ENCODE measurements around the gene TMCO6.
"Not testable (repeated sequence)": the region's sequence is repeated elsewhere in the genome, so short reads cannot be mapped to it uniquely, and the experiment has no call there.

The TMCO6 gene

DNA sequence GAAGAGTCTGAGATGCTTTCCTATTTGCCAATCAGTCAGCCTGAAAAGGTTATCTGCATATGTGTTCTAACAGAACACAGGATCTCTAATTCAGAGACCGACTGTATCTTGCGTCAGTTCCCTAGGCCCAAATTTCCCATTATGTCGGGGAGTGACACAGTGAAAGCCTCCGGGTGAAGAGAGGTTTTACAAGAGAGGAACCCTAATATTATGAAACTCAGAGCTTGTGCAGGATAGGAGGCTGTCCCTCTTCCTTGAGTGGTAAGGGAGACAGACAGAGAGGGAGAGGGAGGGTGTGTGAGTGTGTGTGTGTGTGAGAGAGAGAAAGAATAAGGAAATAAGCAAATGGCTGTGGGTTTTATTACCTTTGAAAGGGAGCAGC, 8.2 kb upstream of the TMCO6 start:
- DNase-seq = no peak

DNA sequence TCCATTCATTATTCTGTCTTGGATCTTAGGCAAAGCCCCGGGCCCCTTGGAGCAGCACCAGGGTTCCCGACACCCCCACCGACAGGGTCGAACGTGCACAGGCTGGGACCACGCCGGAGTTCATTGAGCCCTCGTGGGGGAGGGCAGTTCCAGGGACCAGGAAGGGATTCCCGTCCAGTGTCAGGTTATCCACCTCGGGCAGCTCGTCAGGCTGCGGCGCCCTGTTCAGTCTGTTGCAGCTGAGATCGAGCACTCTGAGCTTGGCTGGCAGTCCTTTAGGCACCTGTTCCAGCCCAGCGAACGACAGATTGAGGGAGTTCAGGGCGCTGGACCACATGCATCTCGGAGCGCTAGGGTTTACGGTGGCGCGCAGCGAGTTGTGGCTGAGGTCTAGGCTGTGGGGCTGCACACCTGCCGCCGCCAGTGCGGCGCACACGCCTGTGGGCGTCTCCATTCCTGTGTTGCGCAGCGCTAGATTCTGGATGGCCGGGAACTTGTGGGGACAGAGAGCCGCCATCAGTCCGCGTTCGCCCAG, 7.4 kb upstream of the TMCO6 start:
- peak; percentile 35 for DNase-seq

DNA sequence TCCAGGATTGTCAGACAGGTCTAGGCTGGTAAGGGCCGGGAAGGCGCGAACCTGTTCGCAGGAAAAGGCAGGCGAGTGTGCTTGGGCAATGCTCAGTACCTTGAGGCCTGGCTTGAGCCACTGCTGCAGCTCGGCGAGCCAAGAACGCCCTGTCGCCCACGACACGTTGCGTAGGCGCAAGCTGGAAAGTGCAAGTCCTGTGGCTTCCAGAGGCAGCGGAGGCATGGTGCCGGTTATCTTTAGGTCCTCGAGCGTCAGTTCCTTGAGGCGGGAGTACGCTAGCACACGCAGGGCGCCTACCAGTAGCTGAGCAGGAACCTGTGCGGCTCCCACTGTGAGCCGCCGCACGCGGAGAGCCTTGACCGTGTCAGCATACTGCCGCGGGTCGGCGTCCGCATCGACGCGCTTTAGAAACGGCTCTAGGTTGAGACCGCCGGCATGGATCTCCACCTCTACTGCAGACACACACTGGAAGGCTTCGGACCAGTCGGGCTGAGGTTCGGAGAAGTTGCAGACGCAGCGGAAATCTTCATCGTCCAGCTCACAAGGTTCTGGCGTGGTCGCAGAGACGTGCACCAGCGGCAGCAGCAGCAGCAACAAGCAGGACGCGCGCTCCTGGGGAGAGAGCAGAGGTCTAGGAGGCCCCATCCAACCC, 6.8 kb upstream of the TMCO6 start:
- peak; percentile 58 for DNase-seq

DNA sequence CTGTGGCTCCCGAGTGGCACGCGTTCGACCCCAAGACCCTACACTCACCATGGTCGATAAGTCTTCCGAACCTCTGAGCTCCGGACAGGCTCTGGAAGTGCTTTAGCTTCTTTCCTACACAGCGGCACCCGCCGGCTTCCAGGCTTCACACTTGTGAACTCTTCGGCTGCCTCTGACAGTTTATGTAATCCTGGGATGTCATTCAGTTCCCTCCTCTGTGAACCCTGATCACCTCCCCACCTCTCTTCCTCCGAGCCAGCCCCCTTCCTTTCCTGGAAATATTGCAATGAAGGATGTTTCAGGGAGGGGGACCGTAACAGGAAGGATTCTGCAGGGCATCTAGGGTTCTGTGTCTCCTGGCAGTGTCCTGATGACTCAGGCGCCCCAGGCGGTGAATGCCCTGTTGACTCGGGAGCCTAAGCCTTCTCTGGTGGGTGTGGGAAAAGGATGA, 6.2 kb upstream of the TMCO6 start, which contains the start of gene CD14:
Gene CD14, minus strand, starts transcription at position 155 of the 451 bp plus-strand sequence. Its CDS starts 104 bp downstream, at position 51.
- DNase-seq = peak; percentile 13

DNA sequence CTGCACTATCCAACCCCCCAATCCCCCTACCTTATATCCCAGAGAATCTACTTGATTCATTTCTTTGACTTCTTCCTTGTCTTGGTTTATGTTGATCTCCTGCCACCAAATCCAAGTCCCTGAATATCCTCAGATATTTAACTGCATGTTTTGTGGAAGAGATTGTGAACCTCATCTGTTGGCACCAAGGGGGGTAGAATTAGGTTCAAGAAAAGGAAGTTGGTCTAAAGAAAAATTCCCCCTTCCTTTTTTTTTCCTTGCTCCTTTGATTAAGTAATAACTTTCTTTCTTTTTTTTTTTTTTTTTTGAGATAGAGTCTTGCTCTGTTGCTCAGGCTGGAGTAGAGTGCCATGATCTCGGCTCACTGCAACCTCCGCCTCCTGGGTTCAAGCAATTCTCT, 5.8 kb upstream of the TMCO6 start:
- no peak for DNase-seq

DNA sequence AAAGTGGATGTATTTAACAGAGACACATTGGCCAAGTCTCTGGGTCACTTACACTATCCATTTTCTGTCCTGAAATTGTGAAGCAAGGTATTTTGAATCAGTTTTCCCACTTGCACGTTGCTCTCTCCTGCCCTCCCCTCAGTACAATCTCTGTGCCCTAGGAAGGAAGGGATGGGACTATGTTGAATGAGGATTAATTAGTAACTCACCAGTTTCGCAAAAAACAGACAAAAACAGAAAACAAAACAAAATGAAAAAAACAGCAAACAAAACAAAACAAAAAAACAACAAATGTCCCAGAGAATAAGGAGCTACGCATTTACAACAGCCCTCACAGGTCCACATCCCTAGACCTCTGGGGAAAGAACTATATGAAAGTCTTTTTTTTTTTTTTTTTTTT, 5.1 kb upstream of the TMCO6 start:
- no peak for DNase-seq

DNA sequence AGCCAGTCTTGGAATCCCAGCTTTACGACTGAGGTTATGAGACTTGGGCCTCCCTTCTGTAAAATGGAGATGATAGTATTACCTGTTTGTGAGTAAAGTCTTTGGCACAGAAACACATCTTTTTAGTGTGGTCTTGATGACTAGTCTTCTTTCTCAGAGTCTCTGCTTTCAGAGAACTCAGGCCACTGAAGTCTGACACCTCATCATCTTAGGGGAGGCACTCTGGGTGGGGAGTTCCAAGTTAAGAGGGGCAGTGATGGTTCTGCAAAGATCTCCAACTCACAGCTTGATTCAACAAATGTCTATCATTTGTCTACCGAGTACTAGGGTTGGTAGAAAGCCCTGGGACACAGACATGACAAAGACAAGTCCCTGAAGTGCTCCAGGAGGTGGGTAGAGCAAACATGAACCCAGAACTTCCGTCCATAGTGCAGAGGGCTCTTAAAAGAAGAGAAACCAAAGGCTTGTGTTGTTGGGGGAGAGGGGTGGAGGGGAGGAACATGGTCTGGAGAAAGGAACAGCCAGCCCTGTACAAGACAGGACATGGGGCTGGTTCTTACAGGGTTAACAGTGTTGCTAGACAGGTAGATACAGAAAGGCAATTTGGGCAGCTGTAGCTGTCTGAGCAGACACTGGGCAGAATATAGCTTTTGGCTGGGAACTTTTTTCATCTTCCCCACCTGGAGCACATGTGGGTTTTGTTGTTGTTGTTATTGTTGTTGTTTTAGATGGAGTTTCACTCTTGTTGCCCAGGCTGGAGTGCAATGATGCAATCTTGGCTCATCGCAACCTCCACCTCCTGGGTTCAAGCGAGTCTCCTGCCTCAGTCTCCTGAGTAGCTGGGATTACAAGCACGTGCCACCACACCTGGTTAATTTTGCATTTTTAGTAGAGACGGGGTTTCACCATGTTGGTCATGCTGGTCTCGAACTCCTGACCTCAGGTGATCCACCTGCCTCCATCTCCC, 3.7 kb upstream of the TMCO6 start:
- DNase-seq = no peak

DNA sequence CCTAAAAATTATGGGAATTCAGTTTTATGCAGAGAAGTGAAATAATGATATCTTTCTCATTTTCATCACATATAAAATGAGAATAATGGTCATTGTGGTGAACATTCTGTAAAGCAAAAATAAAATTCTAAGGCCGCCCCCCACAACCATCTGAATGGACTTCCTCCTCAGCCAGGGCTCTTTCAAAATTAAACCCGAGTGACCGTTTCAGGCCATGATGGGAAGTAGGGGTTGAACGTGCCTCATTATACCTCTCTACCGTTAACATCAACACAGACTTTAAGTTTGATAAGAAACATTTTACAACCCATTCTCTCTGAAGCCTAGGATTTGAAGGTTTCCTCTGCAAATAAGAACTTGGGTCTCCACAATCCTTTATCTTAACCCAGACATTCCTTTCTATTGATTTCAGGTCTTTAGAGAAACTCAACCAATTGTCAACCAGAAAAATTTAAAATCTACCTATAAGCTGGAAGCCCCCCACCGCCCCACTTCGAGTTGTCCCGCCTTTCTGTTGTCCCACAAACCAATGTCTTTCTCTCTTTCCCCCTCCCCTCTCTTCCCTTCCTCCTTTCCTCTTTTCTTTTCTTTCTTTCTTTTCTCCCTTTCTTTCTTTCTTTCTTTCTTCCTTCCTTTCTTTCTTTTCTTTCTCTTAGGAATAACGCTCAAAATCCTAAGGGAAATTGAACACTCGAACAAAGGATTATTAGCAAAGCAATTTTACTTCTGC, 1.7 kb upstream of the TMCO6 start:
- DNase-seq = no peak

DNA sequence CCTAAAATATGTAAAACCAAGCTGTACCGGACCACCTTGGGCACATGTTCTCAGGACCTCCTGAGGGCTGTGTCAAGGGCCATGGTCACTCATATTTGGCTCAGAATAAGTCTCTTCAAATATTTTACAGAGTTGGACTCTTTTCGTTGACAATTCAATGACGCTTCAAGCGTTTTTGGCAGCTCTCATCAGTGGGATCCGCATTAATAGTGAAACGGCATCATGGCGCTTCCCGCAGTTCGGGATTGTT, 428 bp upstream of the TMCO6 start:
- not testable (repeated sequence) for DNase-seq

DNA sequence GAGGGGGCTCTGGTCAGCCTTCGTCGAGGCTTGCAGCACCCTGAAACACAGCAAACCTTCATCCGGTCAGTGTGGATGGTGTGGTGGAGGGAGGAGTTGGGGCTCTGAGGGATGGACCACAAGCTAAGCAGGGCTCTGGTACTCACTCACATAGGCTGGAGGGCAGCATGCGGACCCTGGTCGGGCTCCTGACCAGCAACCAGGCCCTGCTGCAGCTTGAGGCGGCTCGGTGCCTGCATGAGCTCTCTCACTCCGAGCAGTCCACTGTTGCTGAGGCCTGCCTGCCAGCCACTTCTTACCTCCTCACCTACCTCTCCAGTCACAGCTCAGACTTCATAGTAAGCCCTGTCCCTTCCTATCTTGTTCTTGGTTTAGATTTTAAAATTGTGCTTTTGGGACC, 2.5 kb downstream of the TMCO6 start:
- no peak for DNase-seq

DNA sequence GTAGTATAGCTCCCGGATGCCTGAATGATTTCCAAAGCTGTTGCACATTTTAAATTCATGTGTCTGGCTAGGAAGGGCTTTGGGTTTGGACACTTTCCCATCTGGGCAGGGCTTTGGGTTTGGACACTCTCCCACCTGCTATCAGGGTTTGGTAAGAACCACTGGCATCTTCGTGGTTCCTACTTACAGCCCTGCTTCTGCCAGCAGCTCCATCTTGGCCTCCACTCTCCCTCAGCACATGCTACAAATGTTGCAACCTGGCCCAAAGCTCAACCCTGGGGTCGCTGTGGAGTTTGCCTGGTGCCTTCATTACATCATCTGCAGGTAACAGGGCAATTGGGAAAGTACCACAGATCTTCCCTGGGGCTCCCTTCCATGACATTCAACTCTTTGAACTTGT, 3.5 kb downstream of the TMCO6 start:
- no peak for DNase-seq

DNA sequence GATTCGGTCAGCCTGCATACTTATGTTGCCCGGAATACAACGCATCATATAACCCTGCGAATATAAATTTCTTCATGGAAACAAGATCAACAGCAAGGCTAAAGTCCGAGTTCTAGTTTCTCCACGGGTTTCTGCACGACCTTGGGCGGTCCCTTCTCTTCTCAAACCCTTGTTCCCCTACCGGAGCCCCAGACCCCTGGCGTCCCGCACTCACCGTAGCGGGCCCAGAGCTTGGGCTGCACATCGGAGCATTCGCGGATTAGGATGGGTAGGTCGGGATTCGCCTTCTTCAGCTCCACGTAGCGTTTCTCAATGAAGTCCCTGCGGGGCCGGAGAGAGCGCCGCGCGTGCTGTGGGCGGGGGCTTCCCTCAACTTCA, 7.8 kb downstream of the TMCO6 start:
- no peak for DNase-seq

DNA sequence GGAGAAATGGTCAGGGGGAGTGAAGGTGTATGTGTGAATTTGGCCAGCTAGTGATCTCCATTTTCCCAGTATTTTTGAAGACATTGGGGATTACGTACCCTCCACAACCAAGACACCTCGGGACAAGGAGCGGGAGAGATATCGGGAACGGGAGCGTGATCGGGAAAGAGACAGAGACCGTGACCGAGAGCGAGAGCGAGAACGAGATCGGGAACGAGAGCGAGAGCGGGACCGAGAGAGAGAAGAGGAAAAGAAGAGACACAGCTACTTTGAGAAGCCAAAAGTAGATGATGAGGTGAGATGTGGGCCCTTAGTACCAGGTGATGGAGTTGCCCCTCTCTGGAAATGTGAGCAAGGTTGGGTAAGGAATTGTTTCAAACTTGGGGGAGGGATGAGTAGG, 19.6 kb downstream of the TMCO6 start:
- no peak for DNase-seq

DNA sequence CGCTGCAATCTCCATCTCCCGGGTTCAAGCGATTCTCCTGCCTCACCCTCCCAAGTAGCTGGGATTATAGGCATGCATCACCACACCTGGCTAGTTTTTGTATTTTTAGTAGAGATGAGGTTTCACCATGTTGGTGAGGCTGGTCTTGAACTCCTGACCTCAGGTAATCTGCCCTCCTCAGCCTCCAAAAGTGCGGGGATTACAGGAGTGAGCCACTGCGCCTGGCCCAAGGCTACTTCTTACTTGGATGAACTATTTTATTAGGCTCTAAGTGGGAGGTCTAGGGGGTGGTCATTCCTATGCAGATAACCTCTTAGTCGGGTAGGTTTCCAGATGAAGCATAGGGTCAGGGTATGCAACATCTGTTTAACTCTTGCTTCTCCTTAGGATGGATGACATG, 21.1 kb downstream of the TMCO6 start:
- not testable (repeated sequence) for DNase-seq

DNA sequence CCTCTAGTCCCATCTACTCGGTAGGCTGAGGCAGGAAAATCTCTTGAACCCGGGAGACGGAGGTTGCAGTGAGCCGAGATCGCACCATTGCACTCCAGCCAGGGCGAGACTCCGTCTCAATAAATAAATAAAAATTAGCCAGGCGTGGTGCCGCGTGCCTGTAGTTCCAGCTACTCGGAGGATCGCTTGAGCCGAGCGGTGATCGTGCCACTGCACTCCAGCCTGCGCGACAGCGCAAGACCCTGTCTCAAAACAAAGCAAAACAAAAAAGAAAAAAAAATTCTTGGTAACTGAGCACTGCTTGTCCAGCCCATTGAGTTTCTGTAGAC, 24.7 kb downstream of the TMCO6 start:
- no peak for DNase-seq

DNA sequence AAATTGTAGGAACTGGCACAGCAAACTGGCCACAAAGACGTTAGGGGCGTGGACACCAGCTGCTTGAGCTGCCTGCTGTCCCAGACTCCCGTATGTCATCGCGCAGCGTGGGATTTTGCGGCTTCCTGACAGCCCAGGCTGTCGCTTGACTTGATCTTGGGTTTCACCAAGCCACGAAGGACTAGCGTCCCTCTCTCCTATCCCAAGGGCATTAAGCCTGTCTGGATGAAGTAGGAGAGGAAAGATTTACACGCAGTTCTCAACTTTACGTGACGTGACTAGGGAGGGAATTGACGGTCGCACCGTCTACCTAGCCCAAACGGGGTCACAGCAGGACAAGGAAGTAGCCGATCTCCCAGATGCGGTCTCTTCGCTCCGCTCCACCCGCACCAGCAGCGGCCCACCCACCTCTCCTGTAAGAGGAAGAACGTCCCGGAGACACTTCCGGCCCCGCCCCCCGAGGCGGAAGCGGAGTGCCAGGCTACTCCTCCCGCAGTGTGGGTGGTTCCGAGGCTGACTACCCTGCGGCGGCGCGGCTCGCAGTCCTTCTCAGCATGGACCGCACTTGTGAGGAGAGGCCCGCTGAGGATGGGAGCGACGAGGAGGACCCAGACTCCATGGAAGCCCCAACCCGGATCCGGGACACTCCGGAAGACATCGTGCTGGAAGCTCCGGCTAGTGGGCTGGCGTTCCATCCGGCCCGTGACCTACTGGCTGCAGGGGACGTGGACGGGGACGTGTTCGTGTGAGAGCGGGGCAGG, 25.3 kb downstream of the TMCO6 start, which contains the start of gene WDR55:
Gene WDR55, plus strand, starts transcription at position 546 of the 761 bp plus-strand sequence. Its CDS starts 9 bp downstream, at position 555.
- DNase-seq = peak; percentile 95

DNA sequence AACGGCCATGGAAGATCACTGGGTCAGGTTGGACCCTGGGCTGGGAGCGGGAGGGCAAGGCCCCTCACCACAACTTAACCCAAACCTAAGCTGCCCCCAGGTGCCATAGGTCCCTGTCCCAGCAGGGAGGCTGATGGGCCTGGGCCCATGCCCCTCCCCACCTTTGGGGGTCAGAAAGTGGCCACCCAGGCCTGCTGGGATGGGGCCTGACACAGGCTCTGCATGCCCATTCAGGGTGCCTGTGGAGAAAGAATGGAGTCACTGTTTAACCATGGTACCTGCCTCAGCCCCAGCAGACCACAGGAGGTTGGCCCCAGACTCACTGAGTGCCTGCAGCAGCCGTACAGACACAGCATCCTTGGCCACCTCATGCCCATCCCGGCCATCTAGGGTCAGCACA, 31.8 kb downstream of the TMCO6 start:
- DNase-seq = not testable (repeated sequence)

DNA sequence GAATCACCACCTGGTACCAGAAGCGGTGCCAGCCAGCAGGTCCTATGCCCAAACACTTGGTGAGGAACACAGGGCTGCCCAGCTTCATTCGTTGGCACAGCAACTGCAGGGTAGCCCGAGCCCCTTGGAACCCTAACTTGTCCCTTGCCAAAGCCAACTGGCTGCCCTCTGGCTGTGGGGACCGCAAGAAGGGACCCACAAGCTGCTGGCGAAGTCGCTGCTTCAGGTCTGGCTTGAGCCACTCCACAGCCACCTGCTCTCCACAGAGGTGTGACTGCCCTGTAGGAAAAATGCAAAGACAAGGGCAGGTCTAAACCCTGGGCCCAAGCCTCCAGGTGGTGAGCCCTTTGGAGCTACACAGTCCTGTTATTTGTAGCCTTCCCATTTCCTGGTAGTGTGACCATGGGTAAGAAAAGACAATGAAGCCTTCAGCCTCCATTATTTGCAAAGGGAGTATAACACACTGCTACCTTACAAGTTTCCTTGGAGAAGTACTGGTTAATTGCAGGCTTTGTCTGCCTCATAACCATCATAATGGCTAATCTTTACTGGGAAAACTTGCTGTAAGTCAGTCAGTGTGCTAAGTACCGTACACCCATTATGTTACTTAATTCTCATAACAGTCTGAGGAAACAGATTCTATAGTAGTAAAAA, 32.3 kb downstream of the TMCO6 start:
- DNase-seq = no peak

DNA sequence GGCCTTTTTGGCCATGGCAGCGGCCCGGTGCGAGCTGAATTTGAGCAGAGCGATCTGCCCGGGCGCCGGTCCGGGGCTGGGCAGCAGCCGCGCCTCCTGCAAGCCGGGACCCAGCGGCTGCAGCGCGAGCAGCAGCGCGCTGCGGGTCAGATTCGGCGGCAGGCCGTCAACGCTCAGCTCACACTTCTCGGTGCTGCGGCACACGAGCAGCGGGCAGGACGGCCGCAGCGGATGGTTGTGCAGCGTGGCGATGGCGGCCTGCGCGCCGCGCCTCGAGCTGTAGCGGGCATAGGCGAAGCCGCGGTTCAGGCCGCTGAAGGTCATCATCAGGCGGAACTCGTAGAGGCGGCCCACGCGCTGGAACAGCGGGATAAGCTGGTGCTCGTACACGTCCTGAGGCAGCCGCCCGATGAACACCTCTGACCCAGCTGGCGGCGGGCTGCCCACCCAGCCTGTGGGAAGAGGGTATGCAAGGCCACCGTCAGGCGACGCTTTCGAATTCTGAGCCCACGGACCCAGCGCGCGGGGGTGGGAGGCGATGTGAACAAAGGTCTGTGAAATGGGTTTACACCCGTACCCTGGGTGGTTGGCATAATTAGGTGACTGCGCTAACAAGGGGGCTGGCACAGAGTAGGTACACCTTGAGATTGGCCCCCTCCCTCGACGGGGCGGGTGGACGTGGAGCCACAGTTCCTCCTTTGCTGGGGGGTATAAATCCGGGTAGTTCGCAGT, 33.4 kb downstream of the TMCO6 start:
- peak; percentile 20 for DNase-seq

DNA sequence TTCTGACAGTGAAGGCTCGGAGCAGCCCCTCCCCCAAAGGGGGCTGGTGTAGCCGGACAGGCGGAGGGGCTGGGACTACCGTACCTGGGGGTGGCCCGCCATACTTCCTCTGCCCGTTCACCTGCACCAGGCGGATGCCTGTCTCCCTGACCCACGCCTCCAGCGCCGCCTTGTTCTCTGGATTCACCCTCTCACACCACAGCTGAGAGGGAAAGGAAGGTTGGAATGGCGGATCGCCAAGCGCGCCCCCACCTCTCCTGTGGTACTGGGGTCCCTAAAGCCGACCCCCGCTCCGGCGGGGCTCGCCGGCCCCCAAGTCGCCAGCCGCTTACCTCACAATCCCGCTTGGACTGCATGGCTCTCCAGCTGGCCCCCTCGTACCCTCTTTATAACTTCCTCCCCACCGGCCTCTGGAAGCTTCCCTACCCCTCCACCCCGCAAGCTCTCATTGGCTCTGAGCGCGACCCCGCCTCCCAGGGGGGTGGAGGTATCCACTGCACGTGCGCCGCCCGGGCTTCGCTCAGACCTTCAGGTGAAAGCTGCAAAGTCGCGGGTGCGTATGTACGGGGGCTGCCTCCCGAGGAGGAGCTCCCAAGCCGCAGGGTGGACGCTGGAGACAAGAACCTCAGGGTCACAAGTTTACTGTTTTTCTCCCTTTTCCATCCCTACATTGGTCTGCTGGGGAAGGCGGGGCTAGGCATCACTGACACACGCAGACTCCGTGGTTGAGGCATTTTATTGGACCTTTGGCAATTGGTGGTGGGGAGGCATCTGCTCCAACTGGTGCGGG, 34.1 kb downstream of the TMCO6 start, which contains the start of gene DND1:
Gene DND1, minus strand, starts transcription at position 390 of the 790 bp plus-strand sequence. Its CDS starts 34 bp downstream, at position 356.
- DNase-seq = no peak
